Naive B cell (primary cell): Measurements from ENCODE around the gene CDK15. TPM values are rescaled to one million over a fixed set of nuclear protein-coding genes. Genes with fewer than 3 reads are reported as not detected.

ENCODE experiments used
- ATAC-seq, 2 donors: fragments of 150-1000 bp; cut with Tn5 transposase; 2 replicates each; pipeline ENCODE4 v1.10.0; 2021; ENCODE audit warnings: low read depth in 2 of 2, mild to moderate bottlenecking in 2 of 2, moderate library complexity in 2 of 2
- DNase-seq: peaks from one replicate; pipeline ENCODE4 v3.0.0; 2022
- H3K27ac Mint-ChIP-seq, 6 donors: one replicate each; pipeline ENCODE4 v1.8.0; 2020 to 2022; ENCODE audit warnings: mild to moderate bottlenecking in 6 of 6, mixed read lengths in 6 of 6, moderate library complexity in 5 of 6, inconsistent platforms in 2 of 6
- H3K27me3 Mint-ChIP-seq, 3 donors: one replicate each; pipeline ENCODE4 v1.8.0; 2021 to 2022; ENCODE audit warnings: mixed read lengths in 3 of 3, mild to moderate bottlenecking in 1 of 3
- H3K36me3 Mint-ChIP-seq, 2 donors: one replicate each; pipeline ENCODE4 v1.8.0; 2020 to 2022; ENCODE audit warnings: mixed read lengths in 2 of 2, inconsistent platforms in 1 of 2, mild to moderate bottlenecking in 1 of 2
- H3K4me1 Mint-ChIP-seq, 3 donors: one replicate each; pipeline ENCODE4 v1.8.0; 2020 to 2022; ENCODE audit warnings: mixed read lengths in 3 of 3, inconsistent platforms in 1 of 3, mild to moderate bottlenecking in 1 of 3, moderate library complexity in 1 of 3
- H3K4me3 Mint-ChIP-seq, 8 donors: one replicate each; pipeline ENCODE4 v1.8.0; 2020 to 2022; ENCODE audit warnings: mild to moderate bottlenecking in 8 of 8, mixed read lengths in 8 of 8, moderate library complexity in 8 of 8, inconsistent platforms in 2 of 8
- H3K9me3 Mint-ChIP-seq, 7 donors: one replicate each; pipeline ENCODE4 v1.8.0; 2020 to 2022; ENCODE audit warnings: mixed read lengths in 7 of 7, mild to moderate bottlenecking in 5 of 7, inconsistent platforms in 2 of 7, moderate library complexity in 1 of 7
- polyA plus RNA-seq, 6 donors: library from polyadenylated mRNA; unstranded; fragments of 300-500 nt; fragmentation: Illumina TruSeq; gene quantifications; one replicate each; pipeline ENCODE4 v1.2.3, GENCODE V29; 2021; ENCODE audit warnings: low read depth in 6 of 6

Gene CDK15
- polyA plus RNA-seq, 6 donors from 2014 or later = not detected

- no peak for ATAC-seq
- no peaks in the 10 kb centered on the region for H3K36me3 Mint-ChIP-seq
- peaks cover 0 to 10% (median 2%) of the 10 kb centered on the region in 7 donors for H3K9me3 Mint-ChIP-seq
- H3K27ac Mint-ChIP-seq = no peak overlapping the region
- H3K27me3 Mint-ChIP-seq = peaks cover 18 to 28% (median 27%) of the 10 kb centered on the region in 3 donors
- H3K4me3 Mint-ChIP-seq = peak overlapping the region in 1 of 8 donors; percentile 52
- H3K4me1 Mint-ChIP-seq = peaks cover 0 to 2% (median 0%) of the 10 kb centered on the region in 3 donors
- no peak for DNase-seq
Observed at GRCh38 chr2:201933792-201934237, 127.5 kb downstream of the CDK15 start.

- H3K4me1 Mint-ChIP-seq = no peaks in the 10 kb centered on the region
- DNase-seq = no peak
- no peak for ATAC-seq
- no peaks in the 10 kb centered on the region for H3K36me3 Mint-ChIP-seq
- no peak overlapping the region for H3K27ac Mint-ChIP-seq
- H3K27me3 Mint-ChIP-seq = peaks cover 23 to 37% (median 24%) of the 10 kb centered on the region in 3 donors
- H3K4me3 Mint-ChIP-seq = no peak overlapping the region
- H3K9me3 Mint-ChIP-seq = peaks cover 0 to 10% (median 2%) of the 10 kb centered on the region in 7 donors
Observed at GRCh38 chr2:201936817-201937216, 130.5 kb downstream of the CDK15 start.

- Mint-ChIP-seq H3K36me3 (no peaks in the 10 kb centered on the region), H3K9me3 (peaks cover 0 to 10% (median 2%) of the 10 kb centered on the region in 7 donors), H3K4me1 (no peaks in the 10 kb centered on the region), H3K27ac (no peak overlapping the region), H3K27me3 (peaks cover 19 to 37% (median 20%) of the 10 kb centered on the region in 3 donors), H3K4me3 (no peak overlapping the region)
- ATAC-seq (no peak), DNase-seq (no peak)
Observed at GRCh38 chr2:201937343-201937742, 131.0 kb downstream of the CDK15 start.

GRCh38 chr2:201938156-201938775, 131.9 kb downstream of the CDK15 start:
- no peak overlapping the region for H3K4me3 Mint-ChIP-seq

GRCh38 chr2:201938781-201939180, 132.4 kb downstream of the CDK15 start:
- no peak overlapping the region for H3K27ac Mint-ChIP-seq
- DNase-seq (no peak), ATAC-seq (no peak)
- no peaks in the 10 kb centered on the region for H3K36me3 Mint-ChIP-seq
- peaks cover 0 to 10% (median 2%) of the 10 kb centered on the region in 7 donors for H3K9me3 Mint-ChIP-seq
- no peaks in the 10 kb centered on the region for H3K4me1 Mint-ChIP-seq
- H3K4me3 Mint-ChIP-seq = no peak overlapping the region
- peaks cover 15 to 34% (median 17%) of the 10 kb centered on the region in 3 donors for H3K27me3 Mint-ChIP-seq

More at GRCh38 chr2:201938156-201938775, 131.9 kb downstream of the CDK15 start:
- DNase-seq (no peak), ATAC-seq (no peak)
- Mint-ChIP-seq H3K27ac (no peak overlapping the region), H3K27me3 (peaks cover 17 to 34% (median 19%) of the 10 kb centered on the region in 3 donors), H3K4me1 (no peaks in the 10 kb centered on the region), H3K36me3 (no peaks in the 10 kb centered on the region), H3K9me3 (peaks cover 0 to 10% (median 2%) of the 10 kb centered on the region in 7 donors)

GRCh38 chr2:201939453-201939941, 133.2 kb downstream of the CDK15 start:
- DNase-seq (no peak), ATAC-seq (no peak)
- no peaks in the 10 kb centered on the region for H3K36me3 Mint-ChIP-seq
- no peaks in the 10 kb centered on the region for H3K4me1 Mint-ChIP-seq
- H3K27ac Mint-ChIP-seq = no peak overlapping the region
- H3K9me3 Mint-ChIP-seq = peaks cover 0 to 10% (median 2%) of the 10 kb centered on the region in 7 donors
- H3K4me3 Mint-ChIP-seq = no peak overlapping the region
- peaks cover 14 to 34% (median 17%) of the 10 kb centered on the region in 3 donors for H3K27me3 Mint-ChIP-seq

GRCh38 chr2:201942531-201942930, 136.2 kb downstream of the CDK15 start:
- no peaks in the 10 kb centered on the region for H3K36me3 Mint-ChIP-seq
- no peaks in the 10 kb centered on the region for H3K4me1 Mint-ChIP-seq
- H3K4me3 Mint-ChIP-seq = no peak overlapping the region
- ATAC-seq (no peak), DNase-seq (no peak)
- H3K27ac Mint-ChIP-seq = no peak overlapping the region
- peaks cover 0 to 2% (median 0%) of the 10 kb centered on the region in 7 donors for H3K9me3 Mint-ChIP-seq
- H3K27me3 Mint-ChIP-seq = peaks cover 12 to 25% (median 17%) of the 10 kb centered on the region in 3 donors

Other genes starting within 250 kb of the CDK15 start
- gene TMEM237, start 163.0 kb upstream of the CDK15 start, polyA plus RNA-seq = 1 to 10 TPM; 1.9 to 4.7 (median 2.5) TPM
- gene MPP4, start 107.9 kb upstream of the CDK15 start, polyA plus RNA-seq = not detected
- gene ALS2, start 25.6 kb upstream of the CDK15 start, polyA plus RNA-seq = 1 to 10 TPM; 2.4 to 4.6 (median 4.0) TPM
- under 1 TPM in 2 of 6 donors, not detected in 4; 0.13 to 0.17 TPM for gene FZD7, start 227.3 kb downstream of the CDK15 start, polyA plus RNA-seq